Measurements from ENCODE around the gene GRPEL1. TPM values are rescaled to one million over a fixed set of nuclear protein-coding genes. Genes with fewer than 3 reads are reported as not detected.

The GRPEL1 gene
- total RNA-seq, 1 donor from 2014 or later: 24.1 TPM

GRCh38 chr4:7017446-7018048, 50.3 kb downstream of the GRPEL1 start:
- Mint-ChIP-seq H3K4me1 (ENCODE audit: low read depth) (peaks cover 23% of the 10 kb centered on the region), H3K4me3 (ENCODE audit: unreplicated experiment) (no peak overlapping the region), H3K9me3 (ENCODE audit: low read depth) (no peaks in the 10 kb centered on the region), H3K36me3 (ENCODE audit: low read depth) (peaks cover 23% of the 10 kb centered on the region), H3K27me3 (ENCODE audit: low read depth) (no peaks in the 10 kb centered on the region), H3K27ac (ENCODE audit: unreplicated experiment) (no peak overlapping the region)
- TF ChIP-seq, protein P1, sequence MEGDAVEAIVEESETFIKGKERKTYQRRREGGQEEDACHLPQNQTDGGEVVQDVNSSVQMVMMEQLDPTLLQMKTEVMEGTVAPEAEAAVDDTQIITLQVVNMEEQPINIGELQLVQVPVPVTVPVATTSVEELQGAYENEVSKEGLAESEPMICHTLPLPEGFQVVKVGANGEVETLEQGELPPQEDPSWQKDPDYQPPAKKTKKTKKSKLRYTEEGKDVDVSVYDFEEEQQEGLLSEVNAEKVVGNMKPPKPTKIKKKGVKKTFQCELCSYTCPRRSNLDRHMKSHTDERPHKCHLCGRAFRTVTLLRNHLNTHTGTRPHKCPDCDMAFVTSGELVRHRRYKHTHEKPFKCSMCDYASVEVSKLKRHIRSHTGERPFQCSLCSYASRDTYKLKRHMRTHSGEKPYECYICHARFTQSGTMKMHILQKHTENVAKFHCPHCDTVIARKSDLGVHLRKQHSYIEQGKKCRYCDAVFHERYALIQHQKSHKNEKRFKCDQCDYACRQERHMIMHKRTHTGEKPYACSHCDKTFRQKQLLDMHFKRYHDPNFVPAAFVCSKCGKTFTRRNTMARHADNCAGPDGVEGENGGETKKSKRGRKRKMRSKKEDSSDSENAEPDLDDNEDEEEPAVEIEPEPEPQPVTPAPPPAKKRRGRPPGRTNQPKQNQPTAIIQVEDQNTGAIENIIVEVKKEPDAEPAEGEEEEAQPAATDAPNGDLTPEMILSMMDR (IDR thresholded peaks at IDR 0.05): no peak
- DNase-seq (ENCODE audit: low spot score): no peak

DNA sequence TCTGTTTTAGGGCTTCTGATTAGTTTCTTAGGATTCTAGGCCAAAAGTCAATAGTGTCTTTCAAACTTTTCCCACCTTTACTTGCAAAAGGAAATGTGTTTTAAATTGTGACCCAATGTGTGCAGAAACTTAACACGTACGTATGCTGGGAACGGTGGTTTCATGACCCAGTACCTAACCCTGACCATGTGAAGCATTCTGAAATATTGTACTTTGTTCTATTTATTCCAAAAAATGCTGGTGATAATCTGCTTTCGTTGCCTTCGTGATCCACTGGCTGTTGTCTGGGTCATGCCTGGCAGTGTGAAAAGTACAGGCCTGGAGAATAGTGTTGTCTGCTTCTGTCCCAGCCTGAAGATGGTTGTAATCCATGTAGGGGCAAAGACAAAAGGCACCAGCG, 51.4 kb downstream of the GRPEL1 start:
- DNase-seq (ENCODE audit: low spot score): no peak
- Mint-ChIP-seq H3K4me3 (ENCODE audit: unreplicated experiment) (no peak overlapping the region), H3K9me3 (ENCODE audit: low read depth) (no peaks in the 10 kb centered on the region), H3K27me3 (ENCODE audit: low read depth) (no peaks in the 10 kb centered on the region), H3K36me3 (ENCODE audit: low read depth) (peaks cover 23% of the 10 kb centered on the region), H3K4me1 (ENCODE audit: low read depth) (peaks cover 12% of the 10 kb centered on the region), H3K27ac (ENCODE audit: unreplicated experiment) (no peak overlapping the region)
- TF ChIP-seq, protein P1 (IDR thresholded peaks at IDR 0.05): no peak

GRCh38 chr4:7016086-7016485, 51.8 kb downstream of the GRPEL1 start:
- TF ChIP-seq, protein P1 (IDR thresholded peaks at IDR 0.05): no peak
- H3K27me3 Mint-ChIP-seq (ENCODE audit: low read depth): no peaks in the 10 kb centered on the region
- no peak for DNase-seq (ENCODE audit: low spot score)
- no peaks in the 10 kb centered on the region for H3K9me3 Mint-ChIP-seq (ENCODE audit: low read depth)
- H3K27ac Mint-ChIP-seq (ENCODE audit: unreplicated experiment): no peak overlapping the region
- peaks cover 26% of the 10 kb centered on the region for H3K36me3 Mint-ChIP-seq (ENCODE audit: low read depth)
- H3K4me3 Mint-ChIP-seq (ENCODE audit: unreplicated experiment): no peak overlapping the region
- H3K4me1 Mint-ChIP-seq (ENCODE audit: low read depth): peaks cover 12% of the 10 kb centered on the region

- H3K36me3 Mint-ChIP-seq (ENCODE audit: low read depth): peaks cover 24% of the 10 kb centered on the region
- TF ChIP-seq, protein P1 (IDR thresholded peaks at IDR 0.05): no peak
- DNase-seq (ENCODE audit: low spot score): no peak
- H3K4me1 Mint-ChIP-seq (ENCODE audit: low read depth): peaks cover 6% of the 10 kb centered on the region
- no peaks in the 10 kb centered on the region for H3K9me3 Mint-ChIP-seq (ENCODE audit: low read depth)
- no peaks in the 10 kb centered on the region for H3K27me3 Mint-ChIP-seq (ENCODE audit: low read depth)
- no peak overlapping the region for H3K27ac Mint-ChIP-seq (ENCODE audit: unreplicated experiment)
- no peak overlapping the region for H3K4me3 Mint-ChIP-seq (ENCODE audit: unreplicated experiment)
These were observed 52.4 kb downstream of the GRPEL1 start for GRCh38 chr4:7015383-7016035.

- Mint-ChIP-seq H3K36me3 (ENCODE audit: low read depth) (peaks cover 26% of the 10 kb centered on the region), H3K4me1 (ENCODE audit: low read depth) (peaks cover under 1% of the 10 kb centered on the region), H3K27ac (ENCODE audit: unreplicated experiment) (no peak overlapping the region), H3K9me3 (ENCODE audit: low read depth) (no peaks in the 10 kb centered on the region), H3K27me3 (ENCODE audit: low read depth) (no peaks in the 10 kb centered on the region), H3K4me3 (ENCODE audit: unreplicated experiment) (no peak overlapping the region)
- TF ChIP-seq, protein P1 (IDR thresholded peaks at IDR 0.05): no peak
- no peak for DNase-seq (ENCODE audit: low spot score)
These were observed 53.0 kb downstream of the GRPEL1 start for GRCh38 chr4:7014815-7015214.
